ENCODE results near the gene MYO7B. TPM values are rescaled to one million over a fixed set of nuclear protein-coding genes. Genes with fewer than 3 reads are reported as not detected.

MYO7B gene
- total RNA-seq, 1 donor from 2014 or later = 5.2 TPM

DNA sequence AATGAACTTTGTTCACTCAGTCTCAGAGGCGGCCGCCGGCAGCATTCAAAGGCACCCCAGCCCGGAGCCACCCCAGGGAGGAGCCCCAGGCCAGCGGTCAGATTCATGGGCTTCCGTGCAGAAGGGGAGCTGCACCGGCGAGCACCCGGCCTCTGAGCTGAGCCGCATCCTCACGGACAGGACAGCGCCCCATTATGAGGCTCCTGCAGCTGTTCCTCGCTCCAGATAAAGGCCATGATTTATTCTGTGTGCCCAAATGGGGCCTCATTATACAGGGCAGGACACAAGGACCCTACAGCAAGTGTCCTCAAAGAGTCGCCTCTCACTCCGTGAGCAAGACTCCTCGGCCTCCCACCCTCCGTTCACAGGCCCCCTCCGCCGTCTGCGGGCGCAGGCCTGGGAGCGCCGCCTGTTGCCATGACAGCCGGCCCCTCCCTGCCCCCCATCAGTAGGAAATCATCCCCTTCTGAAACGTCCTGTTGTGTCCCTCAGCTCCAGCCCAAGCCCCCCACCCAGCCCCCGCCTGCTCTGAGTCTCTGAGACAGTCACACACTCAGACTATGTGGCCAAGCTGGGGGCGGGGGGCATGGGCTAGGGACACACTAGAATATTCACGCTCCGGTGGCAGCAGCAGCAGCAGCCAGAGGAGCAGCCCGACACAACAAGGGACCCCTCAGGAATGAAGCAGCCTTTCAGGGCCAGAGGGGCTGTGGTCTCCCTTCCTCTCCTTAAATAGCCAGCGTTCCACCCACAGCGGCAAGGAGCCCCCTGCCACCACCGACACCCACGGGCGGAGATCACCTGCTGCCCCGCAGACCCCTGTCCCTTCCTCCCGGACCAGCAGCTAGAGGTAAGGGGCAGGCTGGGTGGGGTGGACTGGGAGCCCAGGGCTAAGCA, 110.2 kb downstream of the MYO7B start, which contains the start of gene GPR17:
TSS of gene GPR17 (plus strand) at position 759 of the 897 bp plus-strand sequence. CDS start 4,583 bp downstream, outside the sequence.
- ATAC-seq = no peak
- TF ChIP-seq, protein P1, sequence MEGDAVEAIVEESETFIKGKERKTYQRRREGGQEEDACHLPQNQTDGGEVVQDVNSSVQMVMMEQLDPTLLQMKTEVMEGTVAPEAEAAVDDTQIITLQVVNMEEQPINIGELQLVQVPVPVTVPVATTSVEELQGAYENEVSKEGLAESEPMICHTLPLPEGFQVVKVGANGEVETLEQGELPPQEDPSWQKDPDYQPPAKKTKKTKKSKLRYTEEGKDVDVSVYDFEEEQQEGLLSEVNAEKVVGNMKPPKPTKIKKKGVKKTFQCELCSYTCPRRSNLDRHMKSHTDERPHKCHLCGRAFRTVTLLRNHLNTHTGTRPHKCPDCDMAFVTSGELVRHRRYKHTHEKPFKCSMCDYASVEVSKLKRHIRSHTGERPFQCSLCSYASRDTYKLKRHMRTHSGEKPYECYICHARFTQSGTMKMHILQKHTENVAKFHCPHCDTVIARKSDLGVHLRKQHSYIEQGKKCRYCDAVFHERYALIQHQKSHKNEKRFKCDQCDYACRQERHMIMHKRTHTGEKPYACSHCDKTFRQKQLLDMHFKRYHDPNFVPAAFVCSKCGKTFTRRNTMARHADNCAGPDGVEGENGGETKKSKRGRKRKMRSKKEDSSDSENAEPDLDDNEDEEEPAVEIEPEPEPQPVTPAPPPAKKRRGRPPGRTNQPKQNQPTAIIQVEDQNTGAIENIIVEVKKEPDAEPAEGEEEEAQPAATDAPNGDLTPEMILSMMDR (IDR thresholded peaks at IDR 0.05) = no peak
- Histone ChIP-seq H3K9me3 (no peaks in the 10 kb centered on the region), H3K4me1 (peaks cover 55% of the 10 kb centered on the region), H3K36me3 (peaks cover 8% of the 10 kb centered on the region), H3K27ac (peak within 1 kb of the TSS; percentile 58), H3K4me3 (no peak within 1 kb of the TSS), H3K27me3 (ENCODE audit: low read depth) (no peaks in the 10 kb centered on the region)
- intact Hi-C loops (cut with DNase I) = no loop called here
- peak; percentile 35 for DNase-seq

DNA sequence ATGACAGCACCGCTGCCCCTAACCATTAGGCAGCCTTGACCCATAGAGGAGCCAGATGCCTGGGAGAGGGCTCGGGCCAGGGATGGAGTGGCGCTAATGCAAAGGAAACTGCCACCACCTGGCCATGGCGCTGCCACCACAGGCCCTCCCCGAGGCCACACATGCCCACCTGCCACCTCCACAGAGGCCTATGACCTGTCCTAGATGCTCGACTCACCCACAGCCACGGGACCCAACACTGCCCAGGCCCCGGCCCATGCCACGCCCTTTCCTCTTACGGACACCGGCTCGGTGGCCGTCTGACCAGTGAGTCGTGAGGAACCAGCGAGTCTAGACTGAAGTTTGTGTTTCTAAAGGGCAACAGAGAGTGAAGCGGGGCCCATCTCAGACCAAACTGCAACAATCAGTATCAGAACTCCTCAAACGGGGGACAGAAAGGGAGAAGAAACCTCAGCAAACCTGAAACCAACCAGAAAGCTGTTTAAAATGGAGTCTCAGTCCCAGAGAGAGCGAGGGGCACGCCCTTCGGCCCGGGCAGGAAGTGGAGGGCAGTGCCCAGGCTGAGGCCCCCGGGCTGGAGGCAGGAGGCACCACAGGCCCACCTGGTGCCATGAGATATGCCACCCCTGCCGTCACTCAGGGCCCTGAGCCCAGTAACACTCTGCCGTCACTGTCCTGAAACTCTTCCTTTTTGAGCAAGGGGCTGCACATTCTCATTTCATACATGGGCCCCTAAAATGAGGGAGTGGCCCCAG, 111.2 kb downstream of the MYO7B start:
- ATAC-seq (no peak), DNase-seq (peak; percentile 45)
- Histone ChIP-seq H3K27ac (peak overlapping the region; percentile 58), H3K27me3 (ENCODE audit: low read depth) (no peaks in the 10 kb centered on the region), H3K4me1 (peaks cover 51% of the 10 kb centered on the region), H3K4me3 (no peak overlapping the region), H3K36me3 (peaks cover 4% of the 10 kb centered on the region), H3K9me3 (no peaks in the 10 kb centered on the region)
- intact Hi-C loops (cut with DNase I) = no loop called here
- TF ChIP-seq, protein P1 (IDR thresholded peaks at IDR 0.05) = no peak

DNA sequence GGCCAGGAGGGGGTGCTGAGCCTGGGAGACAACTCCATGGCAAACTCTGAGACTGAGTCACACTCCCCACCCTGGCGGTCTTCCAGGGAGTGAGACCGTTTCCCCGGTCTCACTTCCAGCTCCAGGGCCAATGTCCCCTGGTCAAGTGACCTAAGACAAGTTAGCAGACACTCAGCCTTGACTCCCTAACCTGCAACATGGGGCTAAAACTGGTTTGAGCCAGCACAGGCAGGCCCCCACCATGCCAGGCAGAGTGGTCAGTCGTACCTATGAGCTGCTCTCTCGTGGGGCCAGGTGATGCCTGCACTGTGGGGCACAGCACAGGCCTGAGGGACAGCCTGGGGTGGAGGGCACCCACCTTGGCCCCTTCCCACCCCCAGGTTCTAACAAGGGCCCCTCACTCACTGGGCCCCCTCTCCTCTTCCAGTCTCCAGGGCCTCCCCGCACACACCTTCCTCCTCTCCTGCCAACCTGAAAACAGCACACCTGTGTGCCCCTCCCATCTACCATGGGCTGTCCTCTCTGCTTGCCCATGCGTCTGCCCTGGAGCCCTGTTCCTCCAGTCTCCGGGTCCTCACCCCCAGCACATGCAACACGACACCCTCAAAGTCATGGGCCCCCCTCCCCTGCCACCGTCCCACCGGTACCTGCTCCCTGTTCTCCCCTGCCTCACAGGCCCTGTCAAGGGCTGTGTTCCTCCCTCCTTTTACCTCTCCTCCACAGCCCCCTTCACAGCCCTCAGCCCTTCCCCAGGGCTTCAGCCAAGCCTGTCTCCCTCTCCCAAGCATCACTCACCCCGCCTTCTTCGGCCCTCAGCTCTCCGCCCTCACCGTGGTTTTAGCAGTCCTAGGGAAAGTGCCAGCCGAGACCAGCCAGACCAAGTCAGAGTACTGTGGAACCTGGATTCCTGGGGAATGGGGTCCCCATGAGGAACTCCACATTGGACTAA, 112.0 kb downstream of the MYO7B start:
- Histone ChIP-seq H3K27ac (peak overlapping the region; percentile 58), H3K27me3 (ENCODE audit: low read depth) (no peaks in the 10 kb centered on the region), H3K4me3 (no peak overlapping the region), H3K36me3 (peaks cover 5% of the 10 kb centered on the region), H3K9me3 (no peaks in the 10 kb centered on the region), H3K4me1 (peaks cover 53% of the 10 kb centered on the region)
- TF ChIP-seq, protein P1 (IDR thresholded peaks at IDR 0.05) = no peak
- intact Hi-C loops (cut with DNase I) = no loop called here
- DNase-seq = peak; percentile 41
- no peak for ATAC-seq

DNA sequence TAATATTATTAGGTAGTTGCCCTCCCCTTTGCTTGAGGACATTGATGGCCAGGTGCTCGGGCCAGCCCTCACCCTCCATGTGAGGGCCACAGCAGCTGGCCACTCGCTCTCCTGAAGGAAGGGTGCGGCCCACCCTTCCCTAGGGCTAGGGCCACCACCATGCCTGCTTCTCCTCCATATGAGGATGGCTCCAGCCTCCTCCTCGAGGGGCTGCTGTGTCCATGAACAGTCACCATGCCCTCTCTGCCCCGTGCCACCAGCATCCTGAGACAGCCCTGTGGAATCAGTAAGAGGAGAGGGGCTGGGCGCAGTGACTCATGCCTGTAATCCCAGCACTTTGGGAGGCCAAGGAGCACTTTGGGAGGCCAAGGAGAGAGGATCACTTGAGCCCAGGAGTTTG, 112.8 kb downstream of the MYO7B start:
- peaks cover 59% of the 10 kb centered on the region for H3K4me1 ChIP-seq

More for the DNA sequence above, 112.8 kb downstream of the MYO7B start:
- TF ChIP-seq, protein P1 (IDR thresholded peaks at IDR 0.05) = no peak
- Histone ChIP-seq H3K9me3 (no peaks in the 10 kb centered on the region), H3K27ac (no peak overlapping the region), H3K4me3 (no peak overlapping the region), H3K36me3 (peaks cover 13% of the 10 kb centered on the region), H3K27me3 (ENCODE audit: low read depth) (no peaks in the 10 kb centered on the region)
- intact Hi-C loops (cut with DNase I) = no loop called here
- peak; percentile 16 for DNase-seq
- ATAC-seq = no peak
